Cerebellar cortex (tissue), 1 donor: ENCODE data around the gene PEX10.

Experiments
- DNase-seq: peaks from one replicate; pipeline ENCODE4 v3.0.0-alpha.2; 2015; ENCODE audit warnings: low spot score

Gene PEX10

GRCh38 chr1:2375246-2375922 is 37.0 kb downstream of the PEX10 start:
- DNase-seq = no peak

- no peak for DNase-seq
Observed at GRCh38 chr1:2374252-2375155, 37.9 kb downstream of the PEX10 start.

- DNase-seq = no peak
Observed at GRCh38 chr1:2373551-2374251, 38.7 kb downstream of the PEX10 start.

GRCh38 chr1:2372551-2373490 is 39.5 kb downstream of the PEX10 start:
- DNase-seq = no peak

- no peak for DNase-seq
Observed at GRCh38 chr1:2368053-2368744, 44.2 kb downstream of the PEX10 start.

DNA sequence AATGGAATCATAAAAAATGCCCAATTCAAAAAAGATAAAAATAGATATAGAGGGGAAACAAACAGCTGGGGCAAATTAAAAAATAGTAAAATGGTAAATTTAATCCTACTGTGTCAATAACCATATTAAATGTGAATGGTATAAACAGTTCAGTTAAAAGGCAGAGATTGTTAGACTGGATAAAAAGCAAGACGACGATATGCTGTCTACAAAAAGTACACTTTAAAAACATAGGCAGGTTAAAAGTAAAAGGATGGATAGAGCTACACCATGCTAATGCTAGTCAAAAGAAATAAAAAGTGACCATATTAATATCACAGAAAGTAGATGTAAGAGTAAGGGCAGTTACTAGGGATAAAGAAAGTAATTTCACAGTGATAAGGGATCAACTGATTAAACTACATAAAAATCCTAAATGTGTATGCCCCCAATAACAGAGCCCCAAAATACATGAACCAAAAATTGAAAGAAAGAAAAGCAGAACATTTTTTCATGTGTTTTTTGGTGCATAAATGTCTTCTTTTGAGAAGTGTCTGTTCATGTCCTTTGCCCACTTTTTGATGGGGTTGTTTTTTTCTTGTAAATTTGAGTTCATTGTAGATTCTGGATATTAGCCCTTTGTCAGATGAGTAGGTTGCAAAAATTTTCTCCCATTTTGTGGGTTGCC is 48.4 kb downstream of the PEX10 start:
- no peak for DNase-seq

- no peak for DNase-seq
Observed at GRCh38 chr1:2360588-2361364, 51.6 kb downstream of the PEX10 start.

- no peak for DNase-seq
Observed at GRCh38 chr1:2358651-2359640, 53.4 kb downstream of the PEX10 start.

- DNase-seq = no peak
Observed at GRCh38 chr1:2358072-2358471, 54.3 kb downstream of the PEX10 start.

GRCh38 chr1:2356911-2357845 is 55.2 kb downstream of the PEX10 start:
- DNase-seq = no peak

- DNase-seq = no peak
Observed at GRCh38 chr1:2356401-2356800, 56.0 kb downstream of the PEX10 start.

DNA sequence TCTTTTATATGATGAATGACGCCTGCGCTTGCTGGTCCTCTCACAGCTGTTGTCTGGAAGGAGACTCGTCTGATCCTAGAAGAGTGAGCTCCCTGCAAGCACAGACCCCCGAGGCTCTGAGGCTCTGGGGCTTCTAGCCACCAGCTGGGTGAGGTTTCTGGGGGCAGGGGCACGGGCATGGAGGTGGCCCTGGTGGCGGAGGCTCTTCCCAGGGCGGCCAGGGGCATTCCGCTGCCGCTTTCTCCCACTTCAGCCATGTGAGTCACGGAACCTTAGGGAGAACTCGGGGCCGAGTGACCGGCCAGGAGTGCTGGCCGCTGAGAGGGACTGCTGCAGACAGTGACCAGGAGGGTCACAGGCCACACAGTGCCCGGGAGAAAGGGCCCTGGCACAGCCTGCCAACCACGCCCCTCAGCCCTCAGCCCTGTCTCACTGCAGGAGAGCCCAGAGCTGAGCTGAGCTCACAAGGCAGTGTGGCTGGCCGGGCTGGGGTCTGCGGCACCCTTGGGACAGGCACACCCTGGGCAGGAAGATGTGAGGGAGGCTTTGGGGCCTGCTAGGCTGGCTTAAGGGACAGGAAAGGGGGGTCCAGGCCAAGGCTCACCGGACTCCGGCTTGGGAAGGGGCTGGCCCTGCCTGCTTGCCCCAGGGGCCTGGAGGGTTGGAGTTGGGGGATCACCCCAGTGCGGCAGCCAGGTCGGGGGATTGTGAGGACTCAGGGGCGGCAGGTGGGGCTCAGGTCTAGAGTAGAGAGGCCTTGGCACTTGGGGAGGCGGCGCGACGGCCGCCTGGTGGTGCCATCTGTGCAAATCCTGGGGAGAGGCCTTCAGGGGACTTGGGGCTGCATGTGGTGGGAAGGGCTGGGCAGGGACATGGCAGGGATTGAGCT is 56.7 kb downstream of the PEX10 start:
- DNase-seq = no peak

GRCh38 chr1:2354511-2355372 is 57.6 kb downstream of the PEX10 start:
- DNase-seq = no peak
